ENCODE measurements around the gene KCNJ4.

Gene KCNJ4

DNA sequence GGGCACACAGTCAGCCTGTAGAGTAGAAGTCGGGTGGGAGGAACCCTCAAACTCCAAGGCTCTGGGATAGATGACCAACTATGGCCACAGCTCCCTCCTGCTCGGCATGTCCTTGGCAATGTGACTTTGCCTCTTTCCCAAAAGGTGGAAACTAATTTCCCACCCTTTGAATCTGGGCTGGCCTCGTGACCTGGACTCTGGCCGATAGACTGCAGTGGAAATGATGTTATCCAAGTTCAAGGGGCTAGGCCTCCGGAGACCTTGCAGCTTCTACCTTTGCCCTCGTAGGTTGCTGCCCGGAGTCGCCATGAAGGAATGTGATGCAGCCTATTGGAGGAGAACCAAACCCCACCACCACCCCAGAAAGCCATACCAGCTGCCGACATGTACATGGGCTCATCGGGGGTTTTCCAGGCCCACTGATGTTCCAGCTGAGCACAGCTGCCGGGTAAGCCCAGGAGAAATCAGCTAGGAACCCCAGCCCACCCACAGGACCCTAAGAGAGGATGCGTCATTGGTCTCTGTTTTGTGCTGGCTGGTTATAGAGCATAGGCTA, 30.4 kb downstream of the KCNJ4 start:
- no peak overlapping the region for H3K27ac ChIP-seq (ENCODE audit: extremely low read depth, low read depth, low read length)
- H3K36me3 ChIP-seq (ENCODE audit: control insufficient read depth in 2 of 2, insufficient read depth in 1 of 2, low read length in 2 of 2), result peaks cover 0 to 8% of the 10 kb centered on the region in 2 experiments; a peak in 1 of 3 replicates
- 0 out of 2 replicates have a peak, but pooled peaks have one; percentile 1 for TF ChIP-seq ZIC2 (tag by site-specific recombination; IDR thresholded peaks at IDR 0.05)
- TF ChIP-seq, protein P1, sequence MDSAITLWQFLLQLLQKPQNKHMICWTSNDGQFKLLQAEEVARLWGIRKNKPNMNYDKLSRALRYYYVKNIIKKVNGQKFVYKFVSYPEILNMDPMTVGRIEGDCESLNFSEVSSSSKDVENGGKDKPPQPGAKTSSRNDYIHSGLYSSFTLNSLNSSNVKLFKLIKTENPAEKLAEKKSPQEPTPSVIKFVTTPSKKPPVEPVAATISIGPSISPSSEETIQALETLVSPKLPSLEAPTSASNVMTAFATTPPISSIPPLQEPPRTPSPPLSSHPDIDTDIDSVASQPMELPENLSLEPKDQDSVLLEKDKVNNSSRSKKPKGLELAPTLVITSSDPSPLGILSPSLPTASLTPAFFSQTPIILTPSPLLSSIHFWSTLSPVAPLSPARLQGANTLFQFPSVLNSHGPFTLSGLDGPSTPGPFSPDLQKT (IDR thresholded peaks at IDR 0.05; ENCODE audit: borderline replicate concordance, low read depth, low read length), result no peak
- ChIA-PET CTCF (interaction anchor here (0.8 to 1.2 kb wide), 4 partner anchors 9 to 13 kb away, joined by 3 to 4 read pairs (median 3); no protein-coding TSS in a partner anchor), POLR2A (no interaction called here)
- H3K9me3 ChIP-seq (ENCODE audit: control insufficient read depth, insufficient read depth, low read depth, low read length), result no peaks in the 10 kb centered on the region
- H3K4me3 ChIP-seq (ENCODE audit: low read depth, low read length), result no peak overlapping the region
- no peaks in the 10 kb centered on the region for H3K4me1 ChIP-seq (ENCODE audit: control insufficient read depth, insufficient read depth, low read length)

GRCh38 chr22:38423512-38424503, 31.2 kb downstream of the KCNJ4 start:
- Histone ChIP-seq H3K36me3 (ENCODE audit: control insufficient read depth in 2 of 2, insufficient read depth in 1 of 2, low read length in 2 of 2) (peaks cover 0 to 8% of the 10 kb centered on the region in 2 experiments; a peak in 1 of 3 replicates), H3K4me3 (ENCODE audit: low read depth, low read length) (no peak overlapping the region), H3K4me1 (ENCODE audit: control insufficient read depth, insufficient read depth, low read length) (no peaks in the 10 kb centered on the region), H3K27ac (ENCODE audit: extremely low read depth, low read depth, low read length) (no peak overlapping the region), H3K9me3 (ENCODE audit: control insufficient read depth, insufficient read depth, low read depth, low read length) (no peaks in the 10 kb centered on the region)
- POLR2A ChIA-PET, result no interaction called here
- no peak for TF ChIP-seq ZSCAN30 (tag by site-specific recombination; IDR thresholded peaks at IDR 0.05)
- peak; percentile 70 for TF ChIP-seq ZIC2 (tag by site-specific recombination; IDR thresholded peaks at IDR 0.05)
- CTCF ChIA-PET, result interaction anchor here (0.6 to 1.1 kb wide), 3 partner anchors 11 to 162 kb away, joined by 3 read pairs; no protein-coding TSS in a partner anchor

DNA sequence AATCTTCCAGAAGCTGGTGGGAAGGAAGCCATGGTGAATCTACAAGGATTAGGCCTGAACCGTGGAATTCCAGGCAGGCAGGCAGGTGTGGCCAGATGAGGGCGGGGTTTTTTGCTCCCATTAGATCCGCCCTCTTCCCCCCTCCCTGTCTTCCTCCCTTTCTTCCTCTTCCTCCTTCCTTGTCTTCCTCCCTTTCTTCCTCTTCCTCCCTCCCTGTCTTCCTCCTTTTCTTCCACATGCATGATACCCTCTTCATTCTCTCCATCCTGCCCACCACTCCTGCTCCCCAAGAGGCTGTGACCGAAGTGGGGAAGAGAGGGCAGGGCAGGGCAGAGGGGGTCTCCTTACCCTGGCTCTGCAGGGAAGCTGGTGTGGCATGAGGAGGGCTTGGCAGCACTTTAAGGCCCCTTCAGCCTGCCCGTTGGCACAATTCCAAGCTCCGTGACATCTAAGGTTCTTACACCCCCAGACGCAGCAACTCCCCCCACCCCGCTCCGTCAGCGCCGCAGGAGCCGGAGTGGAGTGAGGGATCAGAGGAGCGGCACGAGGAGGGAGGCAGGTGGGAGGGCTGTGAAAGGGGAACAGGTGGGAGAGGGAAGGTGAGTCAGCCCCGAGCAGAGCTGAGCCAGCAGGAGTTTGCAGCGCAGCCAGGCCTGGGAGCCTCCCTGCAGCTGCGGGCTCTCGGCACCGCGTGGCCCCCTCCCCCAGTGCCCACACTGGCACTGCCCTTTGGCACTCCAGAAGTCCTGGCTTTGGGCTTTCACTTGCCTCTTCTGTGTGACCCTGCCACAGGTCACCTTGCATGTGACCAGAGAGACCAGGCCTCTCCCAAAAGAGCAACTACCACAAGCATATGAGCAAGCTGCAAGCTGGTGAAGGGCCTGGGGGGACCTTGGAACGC, 32.1 kb downstream of the KCNJ4 start:
- POLR2A ChIA-PET, result interaction anchor here (0.7 kb wide), 1 partner anchor 95 kb away, joined by 3 read pairs; no protein-coding TSS in a partner anchor
- no peak overlapping the region for H3K27ac ChIP-seq (ENCODE audit: extremely low read depth, low read depth, low read length)
- H3K4me3 ChIP-seq (ENCODE audit: low read depth, low read length), result no peak overlapping the region
- CTCF ChIA-PET, result interaction anchor here (0.6 to 1.2 kb wide), 3 partner anchors 9 to 716 kb away, joined by 3 to 6 read pairs (median 3); no protein-coding TSS in a partner anchor
- H3K9me3 ChIP-seq (ENCODE audit: control insufficient read depth, insufficient read depth, low read depth, low read length), result no peaks in the 10 kb centered on the region
- peaks cover 0 to 8% of the 10 kb centered on the region in 2 experiments; a peak in 1 of 3 replicates for H3K36me3 ChIP-seq (ENCODE audit: control insufficient read depth in 2 of 2, insufficient read depth in 1 of 2, low read length in 2 of 2)
- H3K4me1 ChIP-seq (ENCODE audit: control insufficient read depth, insufficient read depth, low read length), result no peaks in the 10 kb centered on the region
- TF ChIP-seq ZNF24 (tag by site-specific recombination; IDR thresholded peaks at IDR 0.05) (no peak), KLF9 (tag by site-specific recombination; IDR thresholded peaks at IDR 0.05; ENCODE audit: low read depth) (no peak), KLF1 (tag by site-specific recombination; IDR thresholded peaks at IDR 0.05) (peak; percentile 74), WT1 (tag by site-specific recombination; IDR thresholded peaks at IDR 0.05) (peak; percentile 60; the same call in 1 of the 2 replicates), ZNF513 (tag by site-specific recombination; IDR thresholded peaks at IDR 0.05) (peak; percentile 92), EGR2 (tag by site-specific recombination; IDR thresholded peaks at IDR 0.05; ENCODE audit: low read depth) (peak; percentile 76), SCRT2 (tag by site-specific recombination; IDR thresholded peaks at IDR 0.05) (peak; percentile 87), KLF8 (tag by site-specific recombination; IDR thresholded peaks at IDR 0.05) (0 out of 2 replicates have a peak, but pooled peaks have one; percentile 16), ZNF398 (tag by site-specific recombination; IDR thresholded peaks at IDR 0.05) (peak; percentile 53), IKZF3 (tag by site-specific recombination; IDR thresholded peaks at IDR 0.05) (no peak), FEZF1 (tag by site-specific recombination; IDR thresholded peaks at IDR 0.05) (peak; percentile 51), KLF17 (tag by site-specific recombination; IDR thresholded peaks at IDR 0.05) (peak; percentile 51; the same call in 1 of the 2 replicates), ZNF214 (tag by site-specific recombination; IDR thresholded peaks at IDR 0.05; ENCODE audit: borderline replicate concordance) (no peak), ZNF654 (tag by site-specific recombination; IDR thresholded peaks at IDR 0.05; ENCODE audit: low read depth) (no peak)
- TF ChIP-seq, protein P2, sequence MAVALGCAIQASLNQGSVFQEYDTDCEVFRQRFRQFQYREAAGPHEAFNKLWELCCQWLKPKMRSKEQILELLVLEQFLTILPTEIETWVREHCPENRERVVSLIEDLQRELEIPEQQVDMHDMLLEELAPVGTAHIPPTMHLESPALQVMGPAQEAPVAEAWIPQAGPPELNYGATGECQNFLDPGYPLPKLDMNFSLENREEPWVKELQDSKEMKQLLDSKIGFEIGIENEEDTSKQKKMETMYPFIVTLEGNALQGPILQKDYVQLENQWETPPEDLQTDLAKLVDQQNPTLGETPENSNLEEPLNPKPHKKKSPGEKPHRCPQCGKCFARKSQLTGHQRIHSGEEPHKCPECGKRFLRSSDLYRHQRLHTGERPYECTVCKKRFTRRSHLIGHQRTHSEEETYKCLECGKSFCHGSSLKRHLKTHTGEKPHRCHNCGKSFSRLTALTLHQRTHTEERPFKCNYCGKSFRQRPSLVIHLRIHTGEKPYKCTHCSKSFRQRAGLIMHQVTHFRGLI (tag by site-specific recombination; IDR thresholded peaks at IDR 0.05), result no peak
